MCF 10A (cell line): ENCODE measurements around the gene SLC19A2. TPM values are rescaled to one million over a fixed set of nuclear protein-coding genes. Genes with fewer than 3 reads are reported as not detected.

Experiments used
- BruUV-seq: library from RNA; stranded (reverse); fragments of 400-500 nt; replicated peaks from 2 replicates; lab custom pipeline; 2021; lab: Mats Ljungman, UMichigan
- CTCF ChIA-PET: fragments of 300-600 bp; sonication (Branson Sonifier 250); formaldehyde crosslinking; extraction: SDS; loops from one replicate; lab custom pipeline; 2021; ENCODE audit warnings: antibody characterized with exemption, inconsistent platforms; lab: Yijun Ruan, JAX
- POLR2A ChIA-PET: fragments of 300-600, 350-650 bp; sonication (Branson Sonifier 250); formaldehyde crosslinking; extraction: SDS; loops from one replicate; lab custom pipeline; 2020; ENCODE audit warnings: antibody characterized with exemption, inconsistent platforms; lab: Yijun Ruan, JAX
- DNase-seq: peaks from one replicate; pipeline ENCODE4 v3.0.0-alpha.2; 2018; ENCODE audit not compliant: unreplicated experiment
- H3K27ac Mint-ChIP-seq: one replicate; pipeline ENCODE4 v1.8.0; 2022; ENCODE audit warnings: mild to moderate bottlenecking, low read depth, mixed read lengths; ENCODE audit not compliant: unreplicated experiment
- H3K27me3 Mint-ChIP-seq: one replicate; pipeline ENCODE4 v1.8.0; 2022; ENCODE audit warnings: mixed read lengths; ENCODE audit not compliant: insufficient read depth, unreplicated experiment
- H3K36me3 Mint-ChIP-seq: one replicate; pipeline ENCODE4 v1.8.0; 2022; ENCODE audit warnings: mild to moderate bottlenecking, moderate library complexity, mixed read lengths; ENCODE audit not compliant: insufficient read depth, unreplicated experiment
- H3K4me1 Mint-ChIP-seq: one replicate; pipeline ENCODE4 v1.8.0; 2022; ENCODE audit warnings: mixed read lengths; ENCODE audit not compliant: insufficient read depth, unreplicated experiment
- H3K4me3 Mint-ChIP-seq: one replicate; pipeline ENCODE4 v1.8.0; 2022; ENCODE audit warnings: mild to moderate bottlenecking, moderate library complexity, mixed read lengths; ENCODE audit not compliant: unreplicated experiment
- H3K9me3 Mint-ChIP-seq: one replicate; pipeline ENCODE4 v1.8.0; 2022; ENCODE audit warnings: mixed read lengths; ENCODE audit not compliant: unreplicated experiment
- intact Hi-C: fragments of 100-400 bp; cut with micrococcal nuclease; formaldehyde crosslinking; loops from 2 replicates; pipeline ENCODE4 v1.14.1; 2022
- total RNA-seq: library from RNA; stranded (reverse); gene quantifications from 2 replicates; pipeline ENCODE4 v1.2.3, GENCODE V29; 2022
- TF ChIP-seq, protein P1 (sequence below): fragments of 200-600 bp; IDR thresholded peaks from one replicate; pipeline ENCODE4 v1.8.0; 2022; ENCODE audit warnings: antibody characterized with exemption, mild to moderate bottlenecking; ENCODE audit not compliant: unreplicated experiment

Gene SLC19A2
- total RNA-seq, 1 experiment from 2014 or later: 13.9 TPM

DNA sequence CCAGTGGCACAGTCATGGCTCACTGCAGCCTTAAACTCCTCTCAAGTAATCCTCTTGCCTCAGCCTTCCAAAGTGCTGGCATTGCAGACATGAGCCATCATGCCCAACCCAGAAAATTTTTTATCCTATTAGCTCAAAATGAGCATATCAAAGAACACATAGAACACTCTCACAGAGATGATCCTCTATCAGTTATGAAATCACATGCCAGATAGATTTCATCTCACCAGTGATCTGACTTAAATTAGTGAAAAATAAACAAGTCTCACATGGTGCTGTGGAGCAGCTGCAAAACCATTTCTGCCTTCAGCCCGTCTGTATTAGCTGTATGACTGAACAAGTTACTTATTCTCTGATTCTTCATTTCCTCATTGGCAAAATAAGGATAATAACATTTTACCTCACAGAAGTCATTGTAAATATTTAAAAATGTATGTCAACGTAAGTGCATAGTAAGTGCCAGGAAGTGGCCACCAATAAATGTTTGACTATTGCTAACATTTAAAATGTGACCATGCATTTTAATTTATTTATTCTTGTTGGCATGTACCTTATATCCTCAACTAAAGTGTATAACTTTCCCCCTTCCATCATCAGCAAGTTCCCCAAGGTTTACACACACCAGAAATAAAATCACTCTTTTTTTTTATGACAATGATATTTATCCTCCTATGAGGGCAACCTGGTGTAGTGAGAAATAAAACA is 29.0 kb upstream of the SLC19A2 start:
- TF ChIP-seq, protein P1, sequence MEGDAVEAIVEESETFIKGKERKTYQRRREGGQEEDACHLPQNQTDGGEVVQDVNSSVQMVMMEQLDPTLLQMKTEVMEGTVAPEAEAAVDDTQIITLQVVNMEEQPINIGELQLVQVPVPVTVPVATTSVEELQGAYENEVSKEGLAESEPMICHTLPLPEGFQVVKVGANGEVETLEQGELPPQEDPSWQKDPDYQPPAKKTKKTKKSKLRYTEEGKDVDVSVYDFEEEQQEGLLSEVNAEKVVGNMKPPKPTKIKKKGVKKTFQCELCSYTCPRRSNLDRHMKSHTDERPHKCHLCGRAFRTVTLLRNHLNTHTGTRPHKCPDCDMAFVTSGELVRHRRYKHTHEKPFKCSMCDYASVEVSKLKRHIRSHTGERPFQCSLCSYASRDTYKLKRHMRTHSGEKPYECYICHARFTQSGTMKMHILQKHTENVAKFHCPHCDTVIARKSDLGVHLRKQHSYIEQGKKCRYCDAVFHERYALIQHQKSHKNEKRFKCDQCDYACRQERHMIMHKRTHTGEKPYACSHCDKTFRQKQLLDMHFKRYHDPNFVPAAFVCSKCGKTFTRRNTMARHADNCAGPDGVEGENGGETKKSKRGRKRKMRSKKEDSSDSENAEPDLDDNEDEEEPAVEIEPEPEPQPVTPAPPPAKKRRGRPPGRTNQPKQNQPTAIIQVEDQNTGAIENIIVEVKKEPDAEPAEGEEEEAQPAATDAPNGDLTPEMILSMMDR: no peak
- CTCF ChIA-PET: interaction anchor here (0.6 to 2.2 kb wide), 8 partner anchors 8 to 295 kb away, joined by 3 to 10 read pairs (median 4); partner anchors contain the start of gene SLC19A2
- Mint-ChIP-seq H3K36me3 (no peaks in the 10 kb centered on the region), H3K27me3 (no peaks in the 10 kb centered on the region), H3K27ac (peak overlapping the region; percentile 69), H3K4me1 (peaks cover 60% of the 10 kb centered on the region), H3K4me3 (no peak overlapping the region), H3K9me3 (no peaks in the 10 kb centered on the region)
- intact Hi-C loops: no loop called here
- BruUV-seq: no TSS peak
- no peak for DNase-seq
- POLR2A ChIA-PET: interaction anchor here (1.1 to 15.1 kb wide), 3 partner anchors 27 to 32 kb away, joined by 4 to 242 read pairs (median 51); partner anchors contain the start of gene SLC19A2

DNA sequence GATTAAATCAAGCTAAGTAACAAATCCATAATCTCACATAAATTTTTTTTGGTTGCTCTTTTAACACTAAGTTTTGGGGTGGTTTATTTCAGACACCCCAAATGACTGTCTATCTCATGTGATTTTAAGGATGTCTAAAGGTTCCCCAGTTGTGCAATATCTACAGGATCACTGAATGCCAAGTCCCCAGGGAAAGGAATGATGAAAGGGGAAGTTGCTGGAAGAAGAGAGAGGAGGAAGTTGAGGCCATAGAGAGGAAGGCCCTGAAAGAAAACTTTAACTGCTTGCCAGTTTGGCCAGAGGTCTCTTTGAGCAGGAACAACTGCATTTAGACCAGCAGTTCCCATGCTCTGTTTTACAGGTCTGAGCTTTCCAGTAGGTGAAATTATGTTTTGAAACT is 27.5 kb upstream of the SLC19A2 start:
- Mint-ChIP-seq H3K4me3 (no peak overlapping the region), H3K27ac (peak overlapping the region; percentile 86), H3K27me3 (no peaks in the 10 kb centered on the region), H3K9me3 (no peaks in the 10 kb centered on the region), H3K36me3 (no peaks in the 10 kb centered on the region), H3K4me1 (peaks cover 71% of the 10 kb centered on the region)
- ChIA-PET POLR2A (interaction anchor here (0.6 to 15.1 kb wide), 4 partner anchors 26 to 702 kb away, joined by 3 to 242 read pairs (median 27); partner anchors contain the start of gene SLC19A2), CTCF (interaction anchor here (0.6 to 2.2 kb wide), 4 partner anchors 33 to 910 kb away, joined by 3 to 8 read pairs (median 4); no protein-coding TSS in a partner anchor)
- intact Hi-C loops: no loop called here
- peak; percentile 71 for DNase-seq
- TF ChIP-seq, protein P1: no peak
- BruUV-seq: no TSS peak

GRCh38 chr1:169511316-169512005 is 25.7 kb upstream of the SLC19A2 start:
- peaks cover 62% of the 10 kb centered on the region for H3K4me1 Mint-ChIP-seq
- no TSS peak for BruUV-seq
- H3K4me3 Mint-ChIP-seq: peak overlapping the region; percentile 5
- ChIA-PET POLR2A (interaction anchor here (0.6 to 15.1 kb wide), 21 partner anchors 10 to 1601 kb away, joined by 3 to 242 read pairs (median 4); partner anchors contain the start of genes BLZF1 and SLC19A2), CTCF (interaction anchor here (0.6 to 3.6 kb wide), 15 partner anchors 11 to 1127 kb away, joined by 3 to 22 read pairs (median 4); partner anchors contain the start of genes BLZF1 and SLC19A2)
- intact Hi-C loops: loop anchor here (1.0 to 2.0 kb wide), 2 partner anchors 25 to 35 kb away; no protein-coding TSS in a partner anchor
- no peaks in the 10 kb centered on the region for H3K36me3 Mint-ChIP-seq
- H3K27ac Mint-ChIP-seq: peak overlapping the region; percentile 86
- TF ChIP-seq, protein P1: no peak
- H3K27me3 Mint-ChIP-seq: no peaks in the 10 kb centered on the region
- DNase-seq: peak; percentile 86
- no peaks in the 10 kb centered on the region for H3K9me3 Mint-ChIP-seq
